ENCODE data around the gene INSL3. TPM values are rescaled to one million over a fixed set of nuclear protein-coding genes. Genes with fewer than 3 reads are reported as not detected.
A peak's percentile ranks its signal among the peaks of the same experiment; 100 is the strongest.

INSL3 gene
- total and polyA plus RNA-seq, 4 donors, result 0.22 TPM; not detected in 3

GRCh38 chr19:17860993-17861360, 39.7 kb upstream of the INSL3 start:
- H3K9ac ChIP-seq (ENCODE audit: low read depth in 1 of 2, low read length in 2 of 2), result peak overlapping the region; percentile 83 to 93
- 57% methylated on average over 7 of the region's 7 CpGs for WGBS
- H3K9me3 ChIP-seq (ENCODE audit: control insufficient read depth in 4 of 4, low read length in 3 of 4), result no peaks in the 10 kb centered on the region
- TF ChIP-seq, protein P1, sequence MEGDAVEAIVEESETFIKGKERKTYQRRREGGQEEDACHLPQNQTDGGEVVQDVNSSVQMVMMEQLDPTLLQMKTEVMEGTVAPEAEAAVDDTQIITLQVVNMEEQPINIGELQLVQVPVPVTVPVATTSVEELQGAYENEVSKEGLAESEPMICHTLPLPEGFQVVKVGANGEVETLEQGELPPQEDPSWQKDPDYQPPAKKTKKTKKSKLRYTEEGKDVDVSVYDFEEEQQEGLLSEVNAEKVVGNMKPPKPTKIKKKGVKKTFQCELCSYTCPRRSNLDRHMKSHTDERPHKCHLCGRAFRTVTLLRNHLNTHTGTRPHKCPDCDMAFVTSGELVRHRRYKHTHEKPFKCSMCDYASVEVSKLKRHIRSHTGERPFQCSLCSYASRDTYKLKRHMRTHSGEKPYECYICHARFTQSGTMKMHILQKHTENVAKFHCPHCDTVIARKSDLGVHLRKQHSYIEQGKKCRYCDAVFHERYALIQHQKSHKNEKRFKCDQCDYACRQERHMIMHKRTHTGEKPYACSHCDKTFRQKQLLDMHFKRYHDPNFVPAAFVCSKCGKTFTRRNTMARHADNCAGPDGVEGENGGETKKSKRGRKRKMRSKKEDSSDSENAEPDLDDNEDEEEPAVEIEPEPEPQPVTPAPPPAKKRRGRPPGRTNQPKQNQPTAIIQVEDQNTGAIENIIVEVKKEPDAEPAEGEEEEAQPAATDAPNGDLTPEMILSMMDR (IDR thresholded peaks at IDR 0.05; ENCODE audit: low read depth, low read length, missing input control), result no peak
- no peak for TF ChIP-seq NR2F2 (IDR thresholded peaks at IDR 0.05)
- no peak overlapping the region for H3K27ac ChIP-seq (ENCODE audit: low read depth in 1 of 2, low read length in 2 of 2)
- H3K4me1 ChIP-seq (ENCODE audit: control insufficient read depth in 4 of 4, insufficient read depth in 4 of 4, low read length in 3 of 4), result peaks cover 3 to 18% (median 13%) of the 10 kb centered on the region in 4 donors
- H3K36me3 ChIP-seq (ENCODE audit: control insufficient read depth in 4 of 4, insufficient read depth in 3 of 4, low read depth in 1 of 4, low read length in 3 of 4), result peaks cover 17 to 31% (median 25%) of the 10 kb centered on the region in 4 donors
- DNase-seq (ENCODE audit: low spot score), result no peak
- no peaks in the 10 kb centered on the region for H3K27me3 ChIP-seq (ENCODE audit: control insufficient read depth in 4 of 4, insufficient read depth in 4 of 4, low read length in 3 of 4)
- peak overlapping the region; percentile 87 to 99 (median 91) for H3K4me3 ChIP-seq (ENCODE audit: low read depth in 1 of 3, low read length in 3 of 3)

- no peak for TF ChIP-seq ATF3 (IDR thresholded peaks at IDR 0.05)
- no peak for TF ChIP-seq TAF1 (conservative IDR thresholded peaks at IDR 0.05)
- no peak for TF ChIP-seq GABPA (IDR thresholded peaks at IDR 0.05 in 1 of 2, conservative IDR thresholded peaks at IDR 0.05 in 1 of 2)
- TF ChIP-seq, protein P2, sequence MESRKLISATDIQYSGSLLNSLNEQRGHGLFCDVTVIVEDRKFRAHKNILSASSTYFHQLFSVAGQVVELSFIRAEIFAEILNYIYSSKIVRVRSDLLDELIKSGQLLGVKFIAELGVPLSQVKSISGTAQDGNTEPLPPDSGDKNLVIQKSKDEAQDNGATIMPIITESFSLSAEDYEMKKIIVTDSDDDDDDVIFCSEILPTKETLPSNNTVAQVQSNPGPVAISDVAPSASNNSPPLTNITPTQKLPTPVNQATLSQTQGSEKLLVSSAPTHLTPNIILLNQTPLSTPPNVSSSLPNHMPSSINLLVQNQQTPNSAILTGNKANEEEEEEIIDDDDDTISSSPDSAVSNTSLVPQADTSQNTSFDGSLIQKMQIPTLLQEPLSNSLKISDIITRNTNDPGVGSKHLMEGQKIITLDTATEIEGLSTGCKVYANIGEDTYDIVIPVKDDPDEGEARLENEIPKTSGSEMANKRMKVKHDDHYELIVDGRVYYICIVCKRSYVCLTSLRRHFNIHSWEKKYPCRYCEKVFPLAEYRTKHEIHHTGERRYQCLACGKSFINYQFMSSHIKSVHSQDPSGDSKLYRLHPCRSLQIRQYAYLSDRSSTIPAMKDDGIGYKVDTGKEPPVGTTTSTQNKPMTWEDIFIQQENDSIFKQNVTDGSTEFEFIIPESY (IDR thresholded peaks at IDR 0.05), result no peak
- TF ChIP-seq FOXA2 (IDR thresholded peaks at IDR 0.05), result no peak
- no peak for TF ChIP-seq NR2F2 (IDR thresholded peaks at IDR 0.05)
- H3K27me3 ChIP-seq (ENCODE audit: control insufficient read depth in 4 of 4, insufficient read depth in 4 of 4, low read length in 3 of 4), result no peaks in the 10 kb centered on the region
- H3K9ac ChIP-seq (ENCODE audit: low read depth in 1 of 2, low read length in 2 of 2), result peak overlapping the region; percentile 83 to 93
- H3K9me3 ChIP-seq (ENCODE audit: control insufficient read depth in 4 of 4, low read length in 3 of 4), result no peaks in the 10 kb centered on the region
- peak overlapping the region; percentile 87 to 99 (median 91) for H3K4me3 ChIP-seq (ENCODE audit: low read depth in 1 of 3, low read length in 3 of 3)
- peaks cover 3 to 18% (median 13%) of the 10 kb centered on the region in 4 donors for H3K4me1 ChIP-seq (ENCODE audit: control insufficient read depth in 4 of 4, insufficient read depth in 4 of 4, low read length in 3 of 4)
- peak overlapping the region; percentile 79 to 80 for H3K27ac ChIP-seq (ENCODE audit: low read depth in 1 of 2, low read length in 2 of 2)
- no peak for DNase-seq (ENCODE audit: low spot score)
- peaks cover 17 to 31% (median 24%) of the 10 kb centered on the region in 4 donors for H3K36me3 ChIP-seq (ENCODE audit: control insufficient read depth in 4 of 4, insufficient read depth in 3 of 4, low read depth in 1 of 4, low read length in 3 of 4)
- 2% methylated on average over 22 of the region's 22 CpGs for WGBS
These were observed 39.1 kb upstream of the INSL3 start for GRCh38 chr19:17860331-17860992.

DNA sequence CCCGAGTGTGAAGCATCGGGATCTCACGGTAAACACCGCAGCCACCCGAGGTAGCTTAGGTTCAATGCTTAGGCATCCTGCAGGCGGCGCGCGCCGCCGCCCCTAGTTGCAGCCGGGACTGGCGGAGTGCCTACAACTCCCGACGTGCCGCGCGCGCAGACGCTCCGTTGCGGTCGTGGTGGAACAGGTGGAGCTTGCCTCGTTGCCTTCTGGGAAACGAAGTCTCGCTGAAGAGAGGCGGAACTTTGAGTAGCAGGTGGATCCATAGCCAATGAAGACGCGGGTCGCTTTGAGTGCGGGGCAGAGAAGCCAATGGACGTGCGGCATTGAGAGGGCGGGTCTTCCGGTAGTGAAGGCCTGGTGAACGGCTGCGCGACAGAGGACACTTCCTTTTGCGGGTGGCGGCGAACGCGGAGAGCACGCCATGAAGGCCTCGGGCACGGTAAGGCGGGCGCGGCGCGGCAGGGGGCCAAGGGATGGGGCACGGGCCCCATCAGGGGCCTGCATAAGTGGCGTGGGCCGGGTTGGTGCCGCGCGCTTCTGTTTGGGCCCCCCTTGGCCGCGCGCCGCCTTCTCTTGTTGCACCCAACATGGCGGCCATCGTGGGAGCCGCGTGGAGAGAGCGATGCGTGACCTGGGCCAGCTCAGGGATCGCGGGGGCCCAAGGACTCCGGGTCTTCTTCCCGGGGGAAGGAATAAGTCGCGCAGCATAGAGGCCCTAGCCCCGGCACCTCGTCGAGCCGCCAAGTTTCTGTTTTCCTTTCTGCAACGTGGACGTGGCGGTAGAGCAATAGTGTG, 38.4 kb upstream of the INSL3 start, which contains the start of gene RPL18A:
RPL18A (plus strand) TSS at position 378 of the 798 bp plus-strand sequence; CDS start at position 425, 47 bp downstream.
- peaks cover 3 to 18% (median 13%) of the 10 kb centered on the region in 4 donors for H3K4me1 ChIP-seq (ENCODE audit: control insufficient read depth in 4 of 4, insufficient read depth in 4 of 4, low read length in 3 of 4)
- H3K36me3 ChIP-seq (ENCODE audit: control insufficient read depth in 4 of 4, insufficient read depth in 3 of 4, low read depth in 1 of 4, low read length in 3 of 4), result peaks cover 17 to 31% (median 23%) of the 10 kb centered on the region in 4 donors
- no peaks in the 10 kb centered on the region for H3K27me3 ChIP-seq (ENCODE audit: control insufficient read depth in 4 of 4, insufficient read depth in 4 of 4, low read length in 3 of 4)
- peak within 1 kb of the TSS; percentile 87 to 99 (median 91) for H3K4me3 ChIP-seq (ENCODE audit: low read depth in 1 of 3, low read length in 3 of 3)
- WGBS, result under 1% methylated on average over 80 of the region's 80 CpGs
- H3K9ac ChIP-seq (ENCODE audit: low read depth in 1 of 2, low read length in 2 of 2), result peak within 1 kb of the TSS; percentile 83 to 93
- H3K9me3 ChIP-seq (ENCODE audit: control insufficient read depth in 4 of 4, low read length in 3 of 4), result no peaks in the 10 kb centered on the region
- peak within 1 kb of the TSS; percentile 79 to 80 for H3K27ac ChIP-seq (ENCODE audit: low read depth in 1 of 2, low read length in 2 of 2)
- peak; percentile 96 for DNase-seq (ENCODE audit: low spot score)
- TF ChIP-seq EGR1 (IDR thresholded peaks at IDR 0.05; ENCODE audit: low read depth in 2 of 2) (no peak), JUND (IDR thresholded peaks at IDR 0.05) (no peak), YY1 (IDR thresholded peaks at IDR 0.05) (peak; percentile 96), NR2F2 (IDR thresholded peaks at IDR 0.05) (no peak), FOXA2 (IDR thresholded peaks at IDR 0.05) (no peak), SP1 (IDR thresholded peaks at IDR 0.05) (peak; percentile 96), ATF3 (IDR thresholded peaks at IDR 0.05) (no peak), TAF1 (conservative IDR thresholded peaks at IDR 0.05) (peak; percentile 93), RAD21 (IDR thresholded peaks at IDR 0.05) (peak; percentile 79 to 82), HNF4G (IDR thresholded peaks at IDR 0.05) (no peak), MAX (IDR thresholded peaks at IDR 0.05) (no peak)
- TF ChIP-seq, protein P1 (IDR thresholded peaks at IDR 0.05; ENCODE audit: low read depth, low read length, missing input control), result peak; percentile 54
- TF ChIP-seq, protein P2 (IDR thresholded peaks at IDR 0.05), result no peak

Measured in liver (tissue), 9 donors.